ENCODE data around the gene RP9. TPM values are rescaled to one million over a fixed set of nuclear protein-coding genes. Genes with fewer than 3 reads are reported as not detected.

RP9 gene
- total and polyA plus RNA-seq, 2 of the 13 experiments (the other 11 are each of a cell fraction or from before 2014, with no cell fraction given) = 14.2 to 18.6 TPM

- TF ChIP-seq PATZ1 (CRISPR knock-in tag; IDR thresholded peaks at IDR 0.05) = peak; percentile 58
- 0 out of 2 replicates have a peak, but pooled peaks have one; percentile 55 for TF ChIP-seq DZIP1 (CRISPR knock-in tag; IDR thresholded peaks at IDR 0.05)
- no peak for TF ChIP-seq CREB3 (CRISPR knock-in tag; IDR thresholded peaks at IDR 0.05)
- no peak for TF ChIP-seq ZNF225 (CRISPR knock-in tag; IDR thresholded peaks at IDR 0.05)
- TF ChIP-seq SP1 (IDR thresholded peaks at IDR 0.05) = no peak
- TF ChIP-seq SP1 (CRISPR knock-in tag; IDR thresholded peaks at IDR 0.05) = peak; percentile 83
- TF ChIP-seq FOXA3 (CRISPR knock-in tag; IDR thresholded peaks at IDR 0.05) = peak; percentile 67; the same call in 1 of the 2 replicates
- peak; percentile 97 for TF ChIP-seq ZNF777 (CRISPR knock-in tag; IDR thresholded peaks at IDR 0.05)
- peak; percentile 48; the same call in 1 of the 2 replicates for TF ChIP-seq NCOR1 (IDR thresholded peaks at IDR 0.05; ENCODE audit: borderline replicate concordance, low read length)
- TF ChIP-seq CBX5 (CRISPR knock-in tag; IDR thresholded peaks at IDR 0.05; ENCODE audit: borderline replicate concordance) = peak; percentile 19; the same call in 1 of the 2 replicates
- 0 out of 2 replicates have a peak, but pooled peaks have one; percentile 27 for TF ChIP-seq IRX3 (CRISPR knock-in tag; IDR thresholded peaks at IDR 0.05; ENCODE audit: borderline replicate concordance, low read depth)
- TF ChIP-seq REXO4 (CRISPR knock-in tag; IDR thresholded peaks at IDR 0.05; ENCODE audit: borderline replicate concordance) = no peak
- TF ChIP-seq ZNF501 (CRISPR knock-in tag; IDR thresholded peaks at IDR 0.05) = peak; percentile 86
- no peak for TF ChIP-seq LCORL (IDR thresholded peaks at IDR 0.05)
- TF ChIP-seq LCORL (CRISPR knock-in tag; IDR thresholded peaks at IDR 0.05) = peak; percentile 49; the same call in 1 of the 2 replicates
- peak; percentile 58 for TF ChIP-seq POLR2AphosphoS5 (IDR thresholded peaks at IDR 0.05; ENCODE audit: low read depth, low read length)
- TF ChIP-seq RAD21 (CRISPR knock-in tag; IDR thresholded peaks at IDR 0.05) = 0 out of 2 replicates have a peak, but pooled peaks have one; percentile 10
- peak; percentile 84 for TF ChIP-seq NR2C2 (CRISPR knock-in tag; IDR thresholded peaks at IDR 0.05; ENCODE audit: borderline replicate concordance)
- TF ChIP-seq ZNF781 (CRISPR knock-in tag; IDR thresholded peaks at IDR 0.05; ENCODE audit: borderline replicate concordance, not compliant biosample characterization) = peak; percentile 39
- no peak for TF ChIP-seq PHF5A (CRISPR knock-in tag; IDR thresholded peaks at IDR 0.05; ENCODE audit: low read depth, unreplicated experiment)
- 0 out of 2 replicates have a peak, but pooled peaks have one; percentile 52 for TF ChIP-seq TGIF2 (CRISPR knock-in tag; IDR thresholded peaks at IDR 0.05)
- TF ChIP-seq ZBTB44 (CRISPR knock-in tag; IDR thresholded peaks at IDR 0.05) = 0 out of 2 replicates have a peak, but pooled peaks have one; percentile 56
Observed at GRCh38 chr7:33128990-33129805, 20.0 kb upstream of the RP9 start, which contains the start of gene BBS9 (continued).
